NT2/D1 (cell line): ENCODE data around the gene NPIPB2.

Source experiments
- DNase-seq: peaks from one replicate; pipeline ENCODE4 v3.0.0-alpha.2; 2011; ENCODE audit warnings: low read depth, low spot score
- H3K27me3 ChIP-seq: 2 replicates; pipeline ENCODE4 v1.6.0; 2011; ENCODE audit warnings: mild to moderate bottlenecking; ENCODE audit not compliant: insufficient read length, insufficient read depth
- H3K36me3 ChIP-seq: 2 replicates; pipeline ENCODE4 v1.6.1; 2011; ENCODE audit warnings: mild to moderate bottlenecking, low read length, mixed read lengths; ENCODE audit not compliant: insufficient read depth, insufficient read length
- H3K4me1 ChIP-seq: 2 replicates; pipeline ENCODE4 v1.5.1; 2011; ENCODE audit not compliant: insufficient read depth, insufficient read length
- H3K4me3 ChIP-seq: 2 replicates; pipeline ENCODE4 v1.5.1; 2011; ENCODE audit warnings: low read depth; ENCODE audit not compliant: insufficient read length
- H3K9ac ChIP-seq: 2 replicates; pipeline ENCODE4 v1.6.0; 2011; ENCODE audit warnings: low read depth; ENCODE audit not compliant: insufficient read length
- H3K9me3 ChIP-seq: 2 replicates; pipeline ENCODE4 v1.5.1; 2011; ENCODE audit warnings: mild to moderate bottlenecking, low read length; ENCODE audit not compliant: insufficient read depth
- SUZ12 ChIP-seq: IDR thresholded peaks from 2 replicates; pipeline ENCODE4 v1.6.1; 2011; ENCODE audit not compliant: insufficient read length, insufficient read depth; ENCODE audit errors: extremely low read depth
- YY1 ChIP-seq: IDR thresholded peaks from 2 replicates; pipeline ENCODE4 v1.6.1; 2011; ENCODE audit not compliant: insufficient read length, insufficient read depth
- ZNF274 ChIP-seq: IDR thresholded peaks from 2 replicates; pipeline ENCODE4 v1.6.1; 2011; ENCODE audit warnings: mild to moderate bottlenecking, low read depth, low read length

The NPIPB2 gene

GRCh38 chr16:11909653-11910545, 31.9 kb downstream of the NPIPB2 start:
- no peak overlapping the region for H3K9ac ChIP-seq
- no peaks in the 10 kb centered on the region for H3K9me3 ChIP-seq
- TF ChIP-seq YY1 (no peak), ZNF274 (no peak), SUZ12 (no peak)
- H3K4me3 ChIP-seq: no peak overlapping the region
- H3K27me3 ChIP-seq: no peaks in the 10 kb centered on the region
- peaks cover 2% of the 10 kb centered on the region for H3K4me1 ChIP-seq
- peaks cover 43% of the 10 kb centered on the region for H3K36me3 ChIP-seq
- no peak for DNase-seq

GRCh38 chr16:11907160-11907970, 34.5 kb downstream of the NPIPB2 start:
- no peak for TF ChIP-seq SUZ12
- no peak for TF ChIP-seq YY1
- no peak for TF ChIP-seq ZNF274
- no peak for DNase-seq
- Histone ChIP-seq H3K4me1 (peaks cover 2% of the 10 kb centered on the region), H3K36me3 (peaks cover 42% of the 10 kb centered on the region), H3K4me3 (no peak overlapping the region), H3K9me3 (no peaks in the 10 kb centered on the region), H3K9ac (no peak overlapping the region), H3K27me3 (no peaks in the 10 kb centered on the region)

DNA sequence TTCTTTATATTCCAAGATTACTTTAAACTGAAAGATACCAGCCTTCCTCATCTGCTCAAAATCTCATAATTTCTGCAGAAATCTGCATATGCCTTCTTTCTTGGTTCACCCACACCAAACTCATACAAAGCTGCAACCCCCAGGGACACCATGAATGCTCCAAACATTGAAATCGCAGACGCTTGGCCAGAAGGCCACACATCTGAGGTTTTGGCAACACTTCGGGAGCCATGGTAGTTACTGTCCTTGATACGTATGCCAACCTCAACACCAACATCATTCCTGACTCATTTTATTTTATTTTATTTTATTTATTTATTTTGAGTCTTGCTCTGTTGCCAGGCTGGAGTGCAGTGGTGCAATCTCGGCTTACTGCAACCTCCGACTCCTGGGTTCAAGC, 37.9 kb downstream of the NPIPB2 start:
- no peak overlapping the region for H3K9ac ChIP-seq
- TF ChIP-seq SUZ12 (no peak), ZNF274 (no peak)
- no peaks in the 10 kb centered on the region for H3K9me3 ChIP-seq
- peaks cover 47% of the 10 kb centered on the region for H3K36me3 ChIP-seq
- no peaks in the 10 kb centered on the region for H3K4me1 ChIP-seq
- H3K4me3 ChIP-seq: no peak overlapping the region
- no peak for DNase-seq
- H3K27me3 ChIP-seq: no peaks in the 10 kb centered on the region

DNA sequence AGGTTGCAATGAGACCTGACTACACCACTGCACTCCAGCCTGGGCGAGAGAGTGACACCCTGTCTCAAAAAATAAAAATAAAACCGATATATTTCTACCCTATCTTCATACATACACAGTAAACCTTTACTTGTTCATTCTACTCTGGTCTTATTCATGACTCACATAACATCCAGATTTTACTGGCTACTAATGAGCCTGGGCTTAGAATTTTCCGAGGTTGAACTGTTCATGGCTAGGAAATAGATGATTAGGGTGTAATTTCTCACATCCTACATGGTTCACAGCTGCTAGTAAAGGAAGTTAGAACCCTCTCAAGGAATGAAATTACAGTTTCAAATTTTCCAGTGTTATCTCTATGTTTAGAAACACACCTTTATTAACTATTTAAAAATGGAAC, 40.8 kb downstream of the NPIPB2 start:
- Histone ChIP-seq H3K4me3 (no peak overlapping the region), H3K9me3 (no peaks in the 10 kb centered on the region), H3K27me3 (no peaks in the 10 kb centered on the region), H3K4me1 (no peaks in the 10 kb centered on the region), H3K9ac (no peak overlapping the region), H3K36me3 (peaks cover 49% of the 10 kb centered on the region)
- DNase-seq: no peak
- no peak for TF ChIP-seq SUZ12
- TF ChIP-seq YY1: no peak
- TF ChIP-seq ZNF274: no peak

GRCh38 chr16:11896486-11897176, 45.2 kb downstream of the NPIPB2 start:
- Histone ChIP-seq H3K9me3 (no peaks in the 10 kb centered on the region), H3K9ac (no peak overlapping the region), H3K4me1 (no peaks in the 10 kb centered on the region), H3K36me3 (peaks cover 68% of the 10 kb centered on the region), H3K4me3 (no peak overlapping the region), H3K27me3 (no peaks in the 10 kb centered on the region)
- DNase-seq: no peak
- TF ChIP-seq SUZ12 (no peak), YY1 (no peak), ZNF274 (no peak)

DNA sequence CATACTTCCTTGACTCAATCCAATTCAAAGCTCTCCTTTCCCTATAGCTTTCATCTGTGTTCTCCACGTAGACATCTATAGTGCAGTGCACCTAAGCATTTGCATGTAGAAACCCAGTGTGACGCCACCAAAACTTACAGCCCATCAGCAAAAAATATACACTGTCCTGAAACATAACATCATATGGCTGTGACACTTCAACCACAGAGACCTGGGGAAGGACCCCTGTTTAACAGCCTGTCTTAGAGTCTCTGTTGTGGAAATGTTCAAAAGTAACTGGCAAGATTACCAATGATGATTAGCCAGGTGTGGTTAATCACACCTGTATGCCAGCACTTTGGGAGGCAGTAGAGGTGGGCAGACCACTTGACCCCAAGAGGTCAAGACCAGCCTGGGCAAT, 48.3 kb downstream of the NPIPB2 start:
- Histone ChIP-seq H3K27me3 (no peaks in the 10 kb centered on the region), H3K9me3 (no peaks in the 10 kb centered on the region), H3K9ac (no peak overlapping the region), H3K4me3 (no peak overlapping the region), H3K36me3 (peaks cover 80% of the 10 kb centered on the region), H3K4me1 (no peaks in the 10 kb centered on the region)
- DNase-seq: no peak
- TF ChIP-seq YY1 (no peak), ZNF274 (no peak), SUZ12 (no peak)

- Histone ChIP-seq H3K9ac (no peak overlapping the region), H3K4me3 (no peak overlapping the region), H3K27me3 (no peaks in the 10 kb centered on the region), H3K36me3 (peaks cover 85% of the 10 kb centered on the region), H3K9me3 (no peaks in the 10 kb centered on the region), H3K4me1 (no peaks in the 10 kb centered on the region)
- TF ChIP-seq ZNF274 (no peak), SUZ12 (no peak), YY1 (no peak)
- no peak for DNase-seq
Observed at GRCh38 chr16:11892761-11893160, 49.1 kb downstream of the NPIPB2 start.
